Measurements from ENCODE around the gene ZNF446. TPM values are rescaled to one million over a fixed set of nuclear protein-coding genes. Genes with fewer than 3 reads are reported as not detected.
"Not testable (repeated sequence)": the region's sequence is repeated elsewhere in the genome, so short reads cannot be mapped to it uniquely, and the experiment has no call there.

ZNF446 gene
- total RNA-seq, 2 experiments from 2014 or later: 5.9 to 7.4 TPM

DNA sequence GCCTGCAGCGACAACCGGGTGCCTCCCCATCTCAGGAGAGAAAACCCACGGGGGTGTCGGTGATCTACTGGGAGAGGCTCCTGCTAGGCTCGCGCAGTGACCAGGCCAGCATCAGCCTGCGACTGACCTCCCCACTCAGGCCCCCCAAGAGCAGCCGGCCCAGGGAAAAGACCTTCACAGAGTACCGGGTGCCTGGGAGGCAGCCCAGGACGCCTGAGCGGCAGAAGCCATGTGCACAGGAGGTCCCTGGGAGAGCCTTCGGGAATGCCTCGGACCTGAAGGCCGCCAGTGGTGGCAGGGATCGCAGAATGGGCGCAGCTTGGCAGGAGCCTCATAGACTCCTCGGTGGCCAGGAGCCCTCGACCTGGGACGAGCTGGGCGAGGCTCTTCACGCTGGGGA is 20.8 kb upstream of the ZNF446 start:
- Mint-ChIP-seq H3K27ac (no peak overlapping the region), H3K36me3 (peaks cover 23% of the 10 kb centered on the region), H3K9me3 (ENCODE audit: low read depth) (no peaks in the 10 kb centered on the region), H3K4me1 (peaks cover 18% of the 10 kb centered on the region), H3K27me3 (no peaks in the 10 kb centered on the region), H3K4me3 (no peak overlapping the region)
- CTCF ChIA-PET: no interaction called here
- DNase-seq (no peak), ATAC-seq (no peak)

DNA sequence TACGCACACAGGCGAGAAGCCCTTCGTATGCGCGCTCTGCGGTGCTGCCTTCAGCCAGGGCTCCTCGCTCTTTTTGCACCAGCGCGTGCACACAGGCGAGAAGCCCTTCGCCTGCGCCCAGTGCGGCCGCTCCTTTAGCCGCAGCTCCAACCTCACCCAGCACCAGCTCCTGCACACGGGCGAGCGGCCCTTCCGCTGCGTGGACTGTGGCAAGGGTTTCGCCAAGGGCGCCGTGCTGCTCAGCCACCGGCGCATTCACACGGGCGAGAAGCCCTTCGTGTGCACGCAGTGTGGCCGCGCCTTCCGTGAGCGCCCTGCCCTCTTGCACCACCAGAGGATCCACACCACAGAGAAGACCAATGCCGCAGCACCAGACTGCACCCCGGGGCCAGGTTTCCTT is 20.0 kb upstream of the ZNF446 start:
- DNase-seq (no peak), ATAC-seq (no peak)
- peaks cover 11% of the 10 kb centered on the region for H3K4me1 Mint-ChIP-seq
- CTCF ChIA-PET: no interaction called here
- H3K27ac Mint-ChIP-seq: no peak overlapping the region
- H3K27me3 Mint-ChIP-seq: no peaks in the 10 kb centered on the region
- H3K9me3 Mint-ChIP-seq (ENCODE audit: low read depth): no peaks in the 10 kb centered on the region
- H3K36me3 Mint-ChIP-seq: peaks cover 23% of the 10 kb centered on the region
- H3K4me3 Mint-ChIP-seq: no peak overlapping the region

GRCh38 chr19:58460039-58460438 is 16.1 kb upstream of the ZNF446 start:
- DNase-seq (no peak), ATAC-seq (no peak)
- no peaks in the 10 kb centered on the region for H3K9me3 Mint-ChIP-seq (ENCODE audit: low read depth)
- H3K36me3 Mint-ChIP-seq: peaks cover 18% of the 10 kb centered on the region
- H3K4me3 Mint-ChIP-seq: no peak overlapping the region
- H3K27me3 Mint-ChIP-seq: no peaks in the 10 kb centered on the region
- no peak overlapping the region for H3K27ac Mint-ChIP-seq
- CTCF ChIA-PET: interaction anchor here (1.0 to 1.2 kb wide), 2 partner anchors 15 to 59 kb away, joined by 3 read pairs; no protein-coding TSS in a partner anchor
- H3K4me1 Mint-ChIP-seq: peaks cover 2% of the 10 kb centered on the region

DNA sequence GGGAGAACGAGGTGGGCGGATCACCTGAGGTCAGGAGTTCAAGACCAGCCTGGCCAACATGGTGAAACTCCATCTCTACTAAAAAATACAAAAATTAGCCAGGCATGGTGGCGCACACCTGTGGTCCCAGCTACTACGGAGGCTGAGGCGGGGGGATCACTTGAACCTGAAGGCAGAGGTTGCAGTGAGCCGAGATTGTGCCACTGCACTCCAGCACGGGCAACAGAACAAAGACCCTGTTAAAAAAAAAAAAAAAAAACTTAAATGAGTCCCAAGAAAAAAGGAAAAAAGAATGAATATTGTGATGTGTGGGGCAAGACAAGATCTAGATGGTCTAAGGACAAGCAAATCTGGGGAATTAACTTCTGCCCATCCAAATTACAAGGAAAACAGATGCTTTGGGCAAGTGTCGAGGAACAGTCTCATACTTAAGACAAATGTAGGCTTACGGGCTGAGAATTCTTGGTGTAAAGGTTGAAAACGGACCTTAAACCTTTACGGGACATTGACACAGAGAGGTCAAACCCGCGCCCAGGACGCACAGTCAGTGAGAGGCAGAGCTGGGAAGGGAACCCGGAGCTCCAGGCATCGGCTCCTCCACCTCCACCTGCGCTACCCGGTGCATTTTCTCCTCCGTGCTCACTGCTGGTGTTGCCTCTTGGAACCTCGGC is 9.9 kb upstream of the ZNF446 start:
- Mint-ChIP-seq H3K4me3 (peak overlapping the region; percentile 76), H3K9me3 (ENCODE audit: low read depth) (no peaks in the 10 kb centered on the region), H3K36me3 (peaks cover 7% of the 10 kb centered on the region), H3K27ac (no peak overlapping the region), H3K4me1 (peaks cover 21% of the 10 kb centered on the region), H3K27me3 (peaks cover 2% of the 10 kb centered on the region)
- CTCF ChIA-PET: interaction anchor here (0.9 to 1.5 kb wide), 3 partner anchors 15 to 89 kb away, joined by 3 to 4 read pairs (median 4); partner anchors contain the start of genes ZBTB45 and ZNF324B
- ATAC-seq (peak; percentile 24), DNase-seq (no peak)

- H3K4me3 Mint-ChIP-seq: peak within 1 kb of the TSS; percentile 76
- H3K4me1 Mint-ChIP-seq: peaks cover 21% of the 10 kb centered on the region
- CTCF ChIA-PET: interaction anchor here (0.9 to 3.1 kb wide), 4 partner anchors 16 to 89 kb away, joined by 3 to 10 read pairs (median 4); partner anchors contain the start of genes ZBTB45 and ZNF324B
- DNase-seq (peak; percentile 99), ATAC-seq (peak; percentile 91)
- H3K36me3 Mint-ChIP-seq: peaks cover 7% of the 10 kb centered on the region
- peak within 1 kb of the TSS; percentile 66 for H3K27ac Mint-ChIP-seq
- H3K9me3 Mint-ChIP-seq (ENCODE audit: low read depth): no peaks in the 10 kb centered on the region
- H3K27me3 Mint-ChIP-seq: peaks cover 2% of the 10 kb centered on the region
Measured at GRCh38 chr19:58466760-58467589, 9.2 kb upstream of the ZNF446 start, which contains the start of gene ZNF324. ZNF324 (plus strand) TSS chr19:58467080; CDS start chr19:58469186, 2,106 bp downstream.

DNA sequence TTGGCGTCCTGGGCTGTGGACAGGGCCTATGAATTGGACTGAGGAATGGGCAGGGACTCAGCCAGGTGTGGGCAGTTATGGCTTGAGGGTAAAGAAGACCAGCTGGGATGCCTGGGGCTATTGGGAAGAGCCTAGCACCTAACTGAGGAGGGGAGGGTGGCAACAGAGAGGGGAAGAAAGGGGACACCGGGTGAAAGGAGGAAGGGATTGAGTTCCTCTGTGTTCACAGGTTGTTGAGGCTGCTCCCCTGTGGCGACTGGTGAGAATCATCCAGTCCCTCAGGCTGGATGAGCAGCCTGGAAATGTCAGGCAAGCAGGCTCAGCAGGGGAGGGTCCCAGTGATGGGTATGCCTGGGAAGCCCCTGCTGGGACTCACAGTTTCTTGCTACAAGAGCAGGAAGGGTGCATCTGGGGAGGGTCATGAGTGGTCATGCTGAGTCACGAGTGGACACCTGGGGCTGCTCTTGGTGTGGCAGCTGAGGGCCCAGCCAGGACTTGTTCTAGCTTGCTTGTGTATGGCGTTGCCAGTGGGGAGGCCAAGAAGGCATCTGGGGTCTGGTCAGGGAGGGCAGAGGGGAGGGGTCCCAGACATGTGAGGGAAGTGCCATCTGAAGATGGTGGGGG is 7.8 kb upstream of the ZNF446 start:
- Mint-ChIP-seq H3K9me3 (ENCODE audit: low read depth) (no peaks in the 10 kb centered on the region), H3K27ac (peak overlapping the region; percentile 44), H3K4me3 (peak overlapping the region; percentile 76), H3K4me1 (peaks cover 21% of the 10 kb centered on the region), H3K36me3 (peaks cover 17% of the 10 kb centered on the region), H3K27me3 (peaks cover 2% of the 10 kb centered on the region)
- DNase-seq (no peak), ATAC-seq (no peak)
- CTCF ChIA-PET: interaction anchor here (1.2 to 3.1 kb wide), 4 partner anchors 21 to 51 kb away, joined by 3 to 10 read pairs (median 4); partner anchors contain the start of genes ZBTB45 and ZNF132

DNA sequence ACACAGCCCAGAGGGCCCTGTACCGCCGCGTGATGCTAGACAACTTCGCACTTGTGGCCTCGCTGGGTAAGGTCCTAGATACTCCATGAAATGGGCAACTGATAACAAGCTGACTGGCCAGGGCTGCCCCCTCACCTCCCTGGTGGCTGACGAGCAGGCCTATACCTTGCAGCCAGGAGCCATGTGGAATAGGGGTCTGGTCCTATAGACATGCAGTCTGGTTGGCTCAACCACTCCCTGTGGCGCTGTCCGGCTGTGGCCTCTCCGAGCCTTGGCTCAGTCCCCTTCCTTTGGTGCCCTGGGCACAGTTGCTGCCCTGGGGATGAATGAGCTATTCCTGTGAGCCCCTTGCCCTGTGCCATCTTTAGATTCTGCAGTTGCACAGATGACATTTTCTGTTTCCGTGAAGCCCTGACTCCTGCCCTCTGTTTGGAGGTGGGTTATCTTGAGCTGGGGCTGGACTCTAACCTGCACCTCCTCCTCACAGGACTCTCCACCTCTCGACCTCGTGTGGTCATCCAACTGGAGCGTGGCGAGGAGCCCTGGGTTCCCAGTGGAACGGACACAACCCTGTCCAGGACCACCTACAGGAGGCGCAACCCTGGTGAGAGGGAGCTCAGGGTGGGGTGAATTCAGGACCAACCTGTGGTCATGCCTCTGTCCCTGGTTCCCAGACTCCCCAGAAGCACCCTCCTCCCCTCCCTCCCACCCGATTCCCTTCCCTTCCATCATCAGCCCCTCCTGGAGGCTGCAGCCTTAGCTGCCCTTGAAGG is 6.7 kb upstream of the ZNF446 start:
- H3K27me3 Mint-ChIP-seq: peaks cover 2% of the 10 kb centered on the region
- peaks cover 24% of the 10 kb centered on the region for H3K4me1 Mint-ChIP-seq
- ATAC-seq: no peak
- no peak overlapping the region for H3K27ac Mint-ChIP-seq
- no peak for DNase-seq
- peaks cover 17% of the 10 kb centered on the region for H3K36me3 Mint-ChIP-seq
- H3K9me3 Mint-ChIP-seq (ENCODE audit: low read depth): no peaks in the 10 kb centered on the region
- CTCF ChIA-PET: interaction anchor here (1.2 to 3.1 kb wide), 4 partner anchors 20 to 50 kb away, joined by 3 to 10 read pairs (median 4); partner anchors contain the start of genes ZBTB45 and ZNF132
- no peak overlapping the region for H3K4me3 Mint-ChIP-seq

DNA sequence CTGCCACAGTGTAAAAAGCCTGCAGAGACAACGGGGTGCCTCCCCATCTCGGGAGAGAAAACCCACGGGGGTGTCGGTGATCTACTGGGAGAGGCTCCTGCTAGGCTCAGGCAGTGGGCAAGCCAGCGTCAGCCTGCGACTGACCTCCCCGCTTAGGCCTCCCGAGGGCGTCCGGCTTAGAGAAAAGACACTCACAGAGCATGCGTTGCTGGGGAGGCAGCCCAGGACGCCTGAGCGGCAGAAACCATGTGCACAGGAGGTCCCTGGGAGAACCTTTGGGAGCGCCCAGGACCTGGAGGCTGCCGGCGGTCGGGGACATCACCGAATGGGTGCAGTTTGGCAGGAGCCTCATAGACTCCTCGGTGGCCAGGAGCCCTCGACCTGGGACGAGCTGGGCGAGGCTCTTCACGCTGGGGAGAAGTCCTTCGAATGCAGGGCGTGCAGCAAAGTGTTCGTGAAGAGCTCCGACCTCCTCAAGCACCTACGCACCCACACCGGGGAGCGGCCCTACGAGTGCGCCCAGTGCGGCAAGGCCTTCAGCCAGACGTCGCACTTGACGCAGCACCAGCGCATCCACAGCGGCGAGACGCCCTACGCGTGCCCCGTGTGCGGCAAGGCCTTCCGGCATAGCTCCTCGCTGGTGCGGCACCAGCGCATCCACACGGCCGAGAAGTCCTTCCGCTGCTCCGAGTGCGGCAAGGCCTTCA is 5.2 kb upstream of the ZNF446 start:
- H3K9me3 Mint-ChIP-seq (ENCODE audit: low read depth); ATAC-seq; H3K27me3 Mint-ChIP-seq; CTCF ChIA-PET; DNase-seq; H3K4me3 Mint-ChIP-seq; H3K27ac Mint-ChIP-seq: not testable (repeated sequence)
- Mint-ChIP-seq H3K36me3 (peaks cover 17% of the 10 kb centered on the region), H3K4me1 (peaks cover 34% of the 10 kb centered on the region)

DNA sequence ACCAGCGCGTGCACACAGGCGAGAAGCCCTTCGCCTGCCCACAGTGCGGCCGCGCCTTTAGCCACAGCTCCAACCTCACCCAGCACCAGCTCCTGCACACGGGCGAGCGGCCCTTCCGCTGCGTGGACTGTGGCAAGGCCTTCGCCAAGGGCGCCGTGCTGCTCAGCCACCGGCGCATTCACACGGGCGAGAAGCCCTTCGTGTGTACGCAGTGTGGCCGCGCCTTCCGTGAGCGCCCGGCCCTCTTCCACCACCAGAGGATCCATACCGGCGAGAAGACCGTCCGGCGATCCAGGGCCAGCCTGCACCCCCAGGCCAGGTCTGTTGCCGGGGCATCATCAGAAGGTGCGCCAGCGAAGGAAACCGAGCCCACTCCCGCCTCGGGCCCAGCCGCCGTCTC is 4.4 kb upstream of the ZNF446 start:
- Mint-ChIP-seq H3K4me3 (no peak overlapping the region), H3K4me1 (peaks cover 33% of the 10 kb centered on the region), H3K36me3 (peaks cover 17% of the 10 kb centered on the region), H3K9me3 (ENCODE audit: low read depth) (no peaks in the 10 kb centered on the region), H3K27ac (no peak overlapping the region), H3K27me3 (peaks cover under 1% of the 10 kb centered on the region)
- CTCF ChIA-PET: no interaction called here
- ATAC-seq (no peak), DNase-seq (no peak)

- no peak for ATAC-seq
- H3K27ac Mint-ChIP-seq: no peak overlapping the region
- H3K27me3 Mint-ChIP-seq: no peaks in the 10 kb centered on the region
- no peak for DNase-seq
- H3K36me3 Mint-ChIP-seq: peaks cover 15% of the 10 kb centered on the region
- CTCF ChIA-PET: no interaction called here
- H3K4me1 Mint-ChIP-seq: peaks cover 31% of the 10 kb centered on the region
- no peak overlapping the region for H3K4me3 Mint-ChIP-seq
- H3K9me3 Mint-ChIP-seq (ENCODE audit: low read depth): no peaks in the 10 kb centered on the region
Measured at GRCh38 chr19:58473775-58474174, 2.4 kb upstream of the ZNF446 start.

GRCh38 chr19:58474291-58474996 is 1.7 kb upstream of the ZNF446 start:
- peak overlapping the region; percentile 24 for H3K27ac Mint-ChIP-seq
- no peak for DNase-seq
- peak overlapping the region; percentile 82 for H3K4me3 Mint-ChIP-seq
- H3K9me3 Mint-ChIP-seq (ENCODE audit: low read depth): no peaks in the 10 kb centered on the region
- CTCF ChIA-PET: interaction anchor here (1.8 kb wide), 1 partner anchor 15 kb away, joined by 5 read pairs; no protein-coding TSS in a partner anchor
- no peak for ATAC-seq
- H3K27me3 Mint-ChIP-seq: no peaks in the 10 kb centered on the region
- H3K36me3 Mint-ChIP-seq: peaks cover 15% of the 10 kb centered on the region
- H3K4me1 Mint-ChIP-seq: peaks cover 31% of the 10 kb centered on the region
